Body of pancreas (tissue), 4 donors: ENCODE data around the gene ID4.

ENCODE experiments used
- POLR2A ChIP-seq, 3 donors: fragments of 450-650 bp; IDR thresholded peaks; one replicate each; pipeline ENCODE4 v1.6.1; 2016; ENCODE audit warnings: antibody characterized with exemption in 3 of 3, mild to moderate bottlenecking in 2 of 3
- TF ChIP-seq, protein P1 (sequence below), 7 experiments: fragments of 450-650 bp in 4 of 7; fragments of 200-600 bp in 3 of 7; sonication (generic) in 3 of 7; IDR thresholded peaks; one replicate each; pipeline ENCODE4 v1.5.1; 2016 to 2019; ENCODE audit warnings: antibody characterized with exemption in 7 of 7

DNA sequence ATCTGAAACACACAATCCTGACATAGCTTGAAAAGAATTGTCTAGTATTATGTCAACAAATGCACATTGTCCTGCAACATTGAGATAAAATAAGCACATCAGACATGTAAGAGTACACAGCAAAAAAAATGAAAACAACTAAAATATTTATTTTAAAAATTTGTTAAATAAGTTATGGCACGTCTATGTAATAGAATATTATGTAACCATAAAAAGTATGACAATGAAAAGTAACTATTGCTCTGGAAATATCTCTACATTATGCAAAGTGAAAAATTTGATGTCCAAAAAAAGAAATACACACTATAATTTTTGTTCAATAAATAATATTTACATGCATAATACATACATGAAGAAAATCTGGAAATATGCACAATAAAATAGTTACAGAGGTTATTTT, 9.3 kb upstream of the ID4 start:
- TF ChIP-seq POLR2A (IDR thresholded peaks at IDR 0.05): no peak
- TF ChIP-seq, protein P1, sequence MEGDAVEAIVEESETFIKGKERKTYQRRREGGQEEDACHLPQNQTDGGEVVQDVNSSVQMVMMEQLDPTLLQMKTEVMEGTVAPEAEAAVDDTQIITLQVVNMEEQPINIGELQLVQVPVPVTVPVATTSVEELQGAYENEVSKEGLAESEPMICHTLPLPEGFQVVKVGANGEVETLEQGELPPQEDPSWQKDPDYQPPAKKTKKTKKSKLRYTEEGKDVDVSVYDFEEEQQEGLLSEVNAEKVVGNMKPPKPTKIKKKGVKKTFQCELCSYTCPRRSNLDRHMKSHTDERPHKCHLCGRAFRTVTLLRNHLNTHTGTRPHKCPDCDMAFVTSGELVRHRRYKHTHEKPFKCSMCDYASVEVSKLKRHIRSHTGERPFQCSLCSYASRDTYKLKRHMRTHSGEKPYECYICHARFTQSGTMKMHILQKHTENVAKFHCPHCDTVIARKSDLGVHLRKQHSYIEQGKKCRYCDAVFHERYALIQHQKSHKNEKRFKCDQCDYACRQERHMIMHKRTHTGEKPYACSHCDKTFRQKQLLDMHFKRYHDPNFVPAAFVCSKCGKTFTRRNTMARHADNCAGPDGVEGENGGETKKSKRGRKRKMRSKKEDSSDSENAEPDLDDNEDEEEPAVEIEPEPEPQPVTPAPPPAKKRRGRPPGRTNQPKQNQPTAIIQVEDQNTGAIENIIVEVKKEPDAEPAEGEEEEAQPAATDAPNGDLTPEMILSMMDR (IDR thresholded peaks at IDR 0.05): no peak
